HG02938 (cell line): ENCODE results near the gene KCNQ2.

Experiments
- ATAC-seq: cut with Tn5 transposase; IDR thresholded peaks from one replicate; pipeline ENCODE4 v1.9.1; 2021; ENCODE audit warnings: mild to moderate bottlenecking, moderate library complexity; ENCODE audit not compliant: unreplicated experiment

KCNQ2 gene

DNA sequence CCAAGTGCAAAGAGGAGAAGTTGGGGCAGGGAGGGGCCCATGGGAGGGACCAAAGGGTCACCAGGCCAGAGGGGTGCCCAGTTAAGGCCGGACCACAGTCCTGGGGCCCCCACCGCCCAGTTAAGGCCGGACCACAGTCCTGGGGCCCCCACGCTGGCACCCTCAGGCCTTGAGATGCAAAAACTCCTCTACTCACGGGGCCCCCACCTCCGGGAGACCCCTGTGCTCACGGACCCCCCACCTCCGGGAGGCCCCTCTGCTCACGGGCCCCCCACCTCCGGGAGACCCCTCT lies 16.9 kb downstream of the KCNQ2 start:
- ATAC-seq = no peak

- no peak for ATAC-seq
Observed at GRCh38 chr20:63454731-63455567, 17.5 kb downstream of the KCNQ2 start.

DNA sequence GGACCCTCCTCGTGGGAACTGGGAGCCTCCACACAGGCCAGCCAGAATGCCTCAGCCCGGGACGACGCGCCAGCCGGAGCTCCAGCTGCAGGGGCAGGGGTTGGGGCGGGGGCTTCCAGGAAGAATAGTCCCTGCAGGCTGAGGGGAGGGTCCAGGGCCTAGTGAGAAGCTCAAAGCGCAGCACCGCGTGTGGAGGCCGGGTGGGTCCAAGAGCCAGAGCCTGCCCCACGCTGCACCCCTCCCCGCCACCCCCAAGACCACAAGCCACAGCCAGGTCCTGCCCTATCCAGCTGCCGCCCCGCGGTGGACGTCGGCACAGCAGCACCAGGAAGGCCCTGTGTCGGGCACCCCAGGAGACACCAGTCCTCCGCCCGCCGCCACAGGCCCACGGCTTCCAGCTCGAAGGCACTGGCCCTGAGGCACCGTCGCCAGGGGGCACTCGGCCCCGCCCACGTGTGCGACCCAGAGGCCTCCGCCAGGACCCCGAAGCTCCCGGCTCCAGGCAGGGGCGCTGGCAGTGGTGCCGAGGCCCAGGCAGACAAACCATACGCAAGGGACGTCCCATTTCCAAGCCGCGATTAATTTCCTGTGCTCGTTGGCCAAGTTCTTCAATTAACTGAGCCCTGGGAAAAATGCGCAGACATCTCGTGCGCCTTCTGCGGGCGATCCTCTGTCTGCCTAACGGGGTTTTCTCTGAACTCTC lies 19.5 kb downstream of the KCNQ2 start:
- no peak for ATAC-seq

DNA sequence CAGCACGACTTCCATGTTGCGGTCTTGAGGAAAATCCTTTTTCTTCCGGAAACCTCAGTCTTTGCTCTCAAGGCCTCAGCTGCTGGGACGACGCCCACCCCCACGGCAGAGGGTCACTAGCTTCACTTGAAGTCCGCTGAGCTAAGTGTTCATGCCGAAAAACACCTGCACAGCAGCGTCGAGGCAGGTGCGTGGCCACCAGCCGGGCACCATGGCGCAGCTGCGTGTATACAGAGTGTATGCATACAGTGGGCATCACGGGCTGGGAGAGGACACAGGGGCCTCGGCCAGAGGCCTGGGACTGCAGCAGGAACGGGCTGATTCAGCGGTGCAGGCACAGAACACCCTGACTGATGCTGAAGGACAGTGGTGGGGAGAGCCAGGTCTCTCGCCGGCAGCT lies 20.1 kb downstream of the KCNQ2 start:
- no peak for ATAC-seq

DNA sequence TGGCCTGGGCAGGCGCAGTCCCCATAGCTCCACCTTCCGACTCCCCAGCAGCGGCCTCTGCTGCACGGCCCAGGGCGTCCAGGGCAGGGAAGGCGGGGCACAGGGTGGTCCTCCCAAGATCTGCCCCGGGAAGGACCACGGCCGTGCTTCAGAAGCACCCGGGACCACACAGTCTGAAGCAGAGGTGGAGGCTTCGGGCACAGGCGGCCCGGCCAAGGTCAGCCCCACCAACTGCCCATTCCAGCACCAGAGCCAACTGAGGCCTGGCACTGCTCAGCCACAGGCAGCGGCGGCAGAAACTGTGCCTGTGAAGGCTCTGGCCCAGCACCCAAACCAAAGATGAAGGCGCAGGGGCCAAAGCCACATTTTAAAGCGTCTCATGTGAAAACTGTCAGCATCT lies 20.6 kb downstream of the KCNQ2 start:
- no peak for ATAC-seq

DNA sequence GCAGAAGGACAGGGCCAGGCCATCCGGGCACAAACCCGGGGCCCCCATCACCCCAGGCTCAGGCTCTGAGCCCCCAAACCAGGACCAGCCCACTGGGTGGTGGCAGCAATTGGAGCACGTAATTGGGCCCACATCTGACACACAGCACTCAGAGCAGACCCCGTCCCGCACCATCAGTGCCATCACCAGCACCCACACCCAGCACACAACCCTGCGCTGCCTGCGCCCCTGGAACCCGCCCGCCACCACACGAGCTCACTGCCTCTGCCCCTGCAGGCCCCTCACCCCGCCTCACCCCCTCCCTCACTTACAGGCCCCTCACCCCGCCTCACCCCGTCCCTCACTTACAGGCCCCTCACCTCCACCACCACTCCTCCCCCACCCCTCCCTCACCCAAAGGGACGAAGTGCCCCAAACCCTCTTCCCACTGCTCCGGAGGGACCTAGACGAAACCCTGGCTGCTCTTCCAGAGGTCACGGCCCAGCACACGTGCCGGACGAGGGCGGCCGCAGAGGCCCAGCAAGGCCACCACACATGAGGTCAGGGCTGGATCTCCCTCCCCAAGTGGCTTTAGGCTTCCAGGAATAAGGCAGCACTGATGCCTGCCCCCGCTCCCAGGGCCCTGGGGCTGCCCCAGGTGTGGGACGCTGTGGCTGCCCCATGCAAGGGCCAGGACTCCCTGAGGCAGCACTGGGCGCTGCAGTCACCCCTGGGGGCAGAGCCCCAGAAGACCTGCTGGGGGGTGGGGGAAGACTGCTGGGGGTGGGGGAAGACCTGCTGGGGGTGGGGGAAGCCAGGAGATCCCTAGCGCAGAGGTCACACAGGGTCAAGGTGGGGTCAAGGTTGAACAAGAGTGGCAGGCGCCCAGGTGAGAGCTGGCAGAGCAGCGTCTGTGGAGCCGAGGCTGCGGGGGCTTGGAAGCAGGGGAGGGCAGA lies 22.4 kb downstream of the KCNQ2 start:
- ATAC-seq = no peak

DNA sequence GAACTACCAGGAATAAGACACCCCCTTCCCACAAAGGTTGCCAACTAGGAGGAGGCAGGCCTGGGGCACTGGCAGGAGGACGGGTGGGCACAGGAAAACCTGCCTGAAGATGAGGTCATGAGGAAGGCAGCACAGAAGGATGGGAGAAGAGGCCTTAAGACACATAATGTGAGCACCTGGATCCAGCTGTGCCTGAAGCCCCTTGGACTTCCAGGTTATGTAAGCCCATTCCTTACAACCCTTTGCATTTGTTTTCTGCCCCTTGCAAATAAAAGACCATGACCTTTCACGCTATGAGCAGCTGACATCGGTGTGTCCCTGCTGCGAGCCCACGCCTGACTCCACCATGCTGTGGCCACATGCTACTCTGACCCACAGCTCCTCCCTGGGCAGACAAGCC lies 23.4 kb downstream of the KCNQ2 start:
- ATAC-seq = no peak

DNA sequence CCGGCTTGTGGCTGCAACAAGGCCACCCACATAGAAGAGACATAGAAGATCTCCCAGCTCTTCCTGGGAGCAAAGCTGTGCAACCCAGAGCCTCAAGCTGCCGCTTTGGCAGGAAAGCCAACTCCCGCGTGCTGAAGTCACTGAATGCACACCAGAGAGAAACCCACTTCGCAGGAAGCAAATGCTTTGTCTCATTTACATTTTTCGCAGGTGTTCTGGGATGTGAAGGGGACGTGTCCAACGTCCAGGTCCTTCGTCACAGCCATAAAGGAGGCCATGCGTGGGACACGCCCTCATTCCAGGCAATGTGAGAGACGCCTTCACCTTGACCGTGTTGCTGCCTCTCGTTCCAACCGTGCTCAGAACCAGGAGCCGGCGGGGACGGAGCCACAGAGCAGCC lies 24.4 kb downstream of the KCNQ2 start:
- ATAC-seq = no peak

GRCh38 chr20:63447320-63447719 lies 25.1 kb downstream of the KCNQ2 start:
- ATAC-seq = no peak

GRCh38 chr20:63446216-63447024 lies 26.0 kb downstream of the KCNQ2 start:
- ATAC-seq = no peak

GRCh38 chr20:63445075-63445734 lies 27.2 kb downstream of the KCNQ2 start:
- ATAC-seq = no peak

- no peak for ATAC-seq
Observed at GRCh38 chr20:63444548-63444947, 27.9 kb downstream of the KCNQ2 start.

GRCh38 chr20:63443606-63444395 lies 28.7 kb downstream of the KCNQ2 start:
- ATAC-seq = no peak

- no peak for ATAC-seq
Observed at GRCh38 chr20:63442100-63442493, 30.4 kb downstream of the KCNQ2 start.

GRCh38 chr20:63441136-63442099 lies 31.0 kb downstream of the KCNQ2 start:
- no peak for ATAC-seq

GRCh38 chr20:63440366-63440955 lies 32.0 kb downstream of the KCNQ2 start:
- no peak for ATAC-seq

DNA sequence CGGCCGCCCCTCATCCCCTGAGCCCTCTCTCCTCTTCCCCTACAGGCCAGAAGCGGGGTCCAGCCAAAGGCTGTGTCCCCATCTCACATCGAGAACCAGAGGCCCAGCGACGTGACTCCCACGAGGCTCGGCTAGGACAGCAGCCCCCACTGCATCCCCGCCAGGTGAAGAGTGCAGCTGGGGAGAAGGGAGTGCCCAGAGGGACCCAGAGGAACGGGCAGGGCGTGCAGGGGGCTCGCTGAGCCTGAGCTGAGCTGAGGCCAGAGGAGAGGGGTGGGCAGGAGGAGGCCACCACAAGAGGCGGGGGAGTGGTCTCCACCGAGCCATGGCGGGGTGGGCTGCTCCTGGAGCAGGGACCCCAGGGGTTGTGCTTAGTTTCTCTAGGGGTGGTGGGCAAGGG lies 32.6 kb downstream of the KCNQ2 start:
- ATAC-seq = no peak

- no peak for ATAC-seq
Observed at GRCh38 chr20:63438121-63438520, 34.3 kb downstream of the KCNQ2 start.
